Activated CD4-positive, alpha-beta T cell treated with anti-CD3 and anti-CD28 coated beads, Interleukin-2, amount 50 U/mL, for 1 hour (primary cell): ENCODE results near the gene FOXO6.

ENCODE experiments used
- DNase-seq: peaks from one replicate; pipeline ENCODE4 v3.0.0-alpha.2; 2020

FOXO6 gene

DNA sequence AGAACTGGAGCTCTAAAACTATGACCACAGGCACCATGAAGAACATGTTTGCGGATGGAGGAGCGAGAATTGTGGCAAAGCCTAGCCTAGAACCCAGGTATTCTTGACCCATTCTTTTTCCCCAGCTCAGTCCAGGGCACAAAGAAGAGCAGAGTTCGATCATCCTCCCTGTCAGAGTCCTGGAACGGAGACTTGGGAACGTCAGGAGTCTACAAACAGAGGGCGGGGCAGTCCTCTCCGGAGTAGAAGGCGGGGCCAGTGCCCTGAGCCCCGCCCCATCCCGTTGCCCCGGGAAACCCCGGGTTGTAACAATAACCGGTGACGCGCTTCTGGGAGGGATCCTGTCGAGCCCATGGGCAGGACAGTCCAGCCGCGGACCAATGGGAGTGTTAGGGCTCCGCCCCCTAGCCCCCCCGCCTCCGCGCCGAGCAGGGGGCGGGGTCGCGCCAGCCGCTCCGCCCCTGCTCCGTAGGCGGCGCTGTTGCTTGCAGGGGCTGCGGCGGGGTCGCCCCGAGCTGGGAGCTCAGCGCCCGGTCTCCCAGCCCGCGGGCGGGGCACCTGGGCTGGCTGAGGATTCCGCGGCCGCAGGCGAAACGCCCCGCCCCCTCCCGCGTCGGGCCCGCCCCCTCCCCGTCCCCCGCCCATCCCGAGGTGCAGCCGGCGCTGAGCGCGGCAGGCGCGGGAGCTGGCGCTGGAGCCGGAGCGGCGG is at the start of gene FOXO6:
TSS of gene FOXO6 (plus strand) at position 649 of the 709 bp plus-strand sequence.
- DNase-seq, result peak; percentile 93

DNA sequence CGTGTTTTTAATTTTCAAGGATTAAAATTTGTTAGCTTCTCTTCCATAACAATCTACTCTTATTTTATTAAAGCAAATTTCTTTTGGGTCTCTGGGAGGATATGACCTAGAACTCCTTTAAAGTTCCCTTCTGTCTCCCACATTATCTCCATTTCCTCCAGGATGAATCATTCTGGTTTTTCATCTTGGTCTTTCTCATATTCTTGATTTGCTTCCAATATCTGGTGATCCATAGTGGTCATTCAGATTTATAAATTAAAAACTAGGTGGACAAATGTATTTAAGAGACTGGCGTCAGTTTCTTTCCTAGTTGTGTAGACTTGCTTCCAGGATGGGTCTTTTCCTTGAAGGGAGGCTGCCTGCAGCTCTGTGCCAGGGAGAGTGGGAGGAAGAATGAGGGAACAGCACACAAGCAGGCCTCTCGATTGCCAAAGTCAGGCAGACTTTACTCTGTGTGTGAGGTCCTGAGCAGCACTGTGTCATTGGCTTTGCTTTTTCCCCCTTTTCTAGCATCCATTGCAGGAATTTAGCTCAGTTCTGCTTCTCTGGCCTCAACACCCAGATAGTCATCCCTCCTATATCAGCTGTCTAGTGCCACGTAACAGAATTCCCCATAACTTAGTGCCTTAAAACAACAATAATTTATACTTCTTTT is 48.1 kb upstream of the FOXO6 start:
- no peak for DNase-seq

- DNase-seq, result no peak
Measured at GRCh38 chr1:41313661-41314131, 47.5 kb upstream of the FOXO6 start.

DNA sequence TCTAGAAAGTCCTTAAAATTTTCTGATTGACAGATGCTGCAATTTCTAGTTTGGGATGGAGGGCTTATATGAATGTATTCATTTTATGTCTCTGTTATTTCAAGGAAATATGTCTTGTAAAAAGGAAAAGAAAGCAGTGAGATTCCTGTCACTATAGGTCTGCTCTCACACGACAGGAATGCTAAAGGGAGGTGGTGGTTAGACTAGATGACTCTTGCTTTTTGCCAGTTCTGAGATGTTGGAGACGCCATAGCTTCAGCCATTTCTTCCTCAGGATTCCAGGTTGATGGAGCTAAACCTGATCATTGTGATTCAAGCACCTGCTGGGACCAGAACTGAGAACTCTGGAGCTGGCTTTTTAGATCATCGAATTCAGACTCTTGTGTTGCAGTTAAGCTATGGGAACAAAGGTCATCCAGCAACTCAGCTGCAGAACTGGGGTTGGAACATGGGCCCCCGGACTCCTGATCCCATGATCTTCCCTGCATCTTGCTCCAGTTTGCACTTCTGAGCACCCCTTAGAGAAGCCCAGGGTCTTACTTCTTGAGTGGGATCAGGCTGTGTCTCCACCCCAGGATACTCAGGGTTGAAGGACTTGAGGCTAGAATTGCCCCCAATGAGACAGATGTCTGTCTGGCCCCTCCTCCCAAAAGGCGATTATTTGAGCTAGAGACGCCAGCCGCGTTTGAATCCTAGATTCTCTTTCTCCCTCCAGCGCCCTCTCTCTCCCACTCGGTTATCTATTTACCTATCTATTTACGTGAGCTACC is 46.7 kb upstream of the FOXO6 start:
- DNase-seq, result no peak

GRCh38 chr1:41315146-41315822 is 46.0 kb upstream of the FOXO6 start:
- DNase-seq, result no peak

GRCh38 chr1:41315871-41316270 is 45.4 kb upstream of the FOXO6 start:
- no peak for DNase-seq

DNA sequence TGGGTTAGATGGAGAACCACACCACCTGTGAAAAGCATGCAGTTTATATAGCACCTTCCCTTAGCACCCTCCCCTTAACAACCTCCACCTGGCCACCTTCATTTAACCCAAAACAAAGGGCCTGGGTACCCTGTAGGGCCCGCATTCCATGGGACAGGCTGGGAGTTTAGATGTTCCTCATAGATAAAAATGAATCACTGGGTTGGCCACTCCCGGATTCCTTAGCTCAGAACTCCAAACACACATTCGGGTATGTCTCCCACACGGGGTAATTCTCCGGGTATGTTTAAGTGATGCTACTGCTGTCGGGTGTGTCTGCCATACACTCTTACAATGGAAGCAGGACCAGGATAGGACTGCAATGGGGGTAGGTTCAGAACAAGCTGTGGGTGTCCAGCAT is 43.9 kb upstream of the FOXO6 start:
- DNase-seq, result no peak

DNA sequence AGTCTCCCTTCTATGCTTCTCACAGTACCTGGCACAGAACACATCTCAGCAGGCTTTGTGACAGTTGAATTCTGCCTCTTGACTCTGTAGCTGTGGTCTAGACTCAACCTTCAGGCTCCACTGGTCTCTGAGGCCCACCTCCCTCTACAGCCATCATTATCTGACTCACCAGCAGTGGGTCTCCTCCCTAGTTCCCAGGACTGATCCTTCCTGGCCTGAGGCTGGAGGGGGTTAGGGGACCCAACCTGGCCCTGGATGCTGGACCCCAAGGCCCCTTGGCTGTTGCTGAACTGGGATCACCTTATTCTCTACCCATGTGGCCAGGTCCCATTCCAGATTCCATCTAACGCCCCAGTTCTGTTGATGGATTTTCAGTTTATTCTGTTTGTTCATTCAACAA is 43.1 kb upstream of the FOXO6 start:
- DNase-seq, result no peak

- no peak for DNase-seq
Measured at GRCh38 chr1:41319106-41319755, 42.0 kb upstream of the FOXO6 start.

DNA sequence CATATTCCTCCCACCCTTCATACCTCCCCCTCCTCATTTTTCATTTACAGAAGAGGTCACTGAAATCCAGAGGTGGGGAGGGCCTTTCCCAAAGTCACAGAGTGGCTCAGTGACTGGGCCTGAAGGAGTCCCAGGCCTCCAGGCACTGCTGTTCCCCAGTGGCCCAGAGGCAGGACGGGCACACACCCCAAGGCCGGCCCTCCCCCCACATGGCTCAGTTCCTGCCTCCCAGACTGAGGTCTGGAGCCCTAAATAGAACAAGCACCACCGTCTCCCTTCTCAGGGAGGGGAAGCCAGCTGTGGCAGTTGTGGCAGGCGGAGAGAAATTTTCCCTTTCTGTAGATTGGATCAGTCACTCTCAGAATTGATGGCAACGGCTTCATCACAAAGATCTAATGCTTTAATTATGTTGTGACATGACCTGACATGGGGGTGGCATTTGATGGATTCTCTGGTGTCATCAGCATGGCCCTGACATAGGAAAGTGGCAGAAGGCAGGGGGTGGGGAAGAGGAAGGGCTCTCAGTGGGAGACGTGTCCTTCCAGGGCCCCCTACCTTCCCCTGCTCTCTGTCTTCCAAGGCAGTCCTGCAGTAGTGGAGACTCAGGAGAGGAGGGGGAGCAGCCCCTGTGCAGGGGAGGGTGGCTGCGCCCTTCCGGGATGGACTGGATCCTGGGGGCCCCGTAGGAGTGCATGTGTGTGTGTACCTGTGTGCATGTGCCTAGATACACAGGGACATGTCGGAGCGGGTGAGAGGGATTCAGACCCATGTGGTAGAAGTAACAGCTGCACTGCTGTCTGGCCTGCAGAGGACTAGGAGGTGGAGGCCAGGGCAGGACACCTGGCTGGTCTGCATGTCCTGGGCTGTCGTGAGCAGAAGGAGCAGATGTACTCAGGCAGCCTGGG is 41.2 kb upstream of the FOXO6 start:
- no peak for DNase-seq

DNA sequence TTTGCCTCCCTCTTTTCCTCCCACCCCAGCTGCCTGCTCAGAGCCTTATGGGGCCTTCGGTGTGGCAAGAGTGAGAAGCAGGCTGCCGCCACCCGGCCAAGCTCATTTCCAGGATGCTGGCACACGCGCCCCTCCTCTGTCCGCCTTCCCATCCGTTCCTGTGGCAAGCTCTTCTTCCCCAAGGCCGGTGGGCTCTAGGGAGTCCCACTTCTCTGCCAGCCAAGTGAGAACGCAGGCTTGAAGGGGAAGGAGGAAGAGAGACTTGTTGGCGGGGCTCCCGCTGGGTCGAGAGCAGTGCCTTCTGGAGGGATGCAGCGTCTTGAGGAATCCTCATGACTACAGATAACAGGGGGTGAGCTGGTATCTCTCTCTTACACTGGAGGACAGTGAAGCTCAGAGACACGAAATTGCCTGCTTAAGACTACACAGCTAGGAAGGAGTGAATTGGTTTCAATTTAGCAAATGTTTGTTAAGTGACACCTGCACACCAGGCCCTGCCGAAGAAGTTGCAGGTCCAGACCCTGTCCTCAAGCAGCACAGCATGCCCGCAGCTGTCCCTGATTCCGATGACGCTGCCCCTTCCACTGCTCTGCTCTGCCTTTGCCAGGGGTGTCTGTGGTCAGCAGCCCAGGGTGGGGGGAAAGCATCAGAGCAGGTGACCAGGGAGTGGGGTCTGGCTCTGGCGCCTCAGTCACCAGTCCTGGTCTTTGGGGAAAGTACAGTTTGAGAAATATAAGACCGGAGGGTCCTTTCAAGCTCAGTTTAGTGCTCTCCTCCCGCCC is 40.1 kb upstream of the FOXO6 start:
- no peak for DNase-seq

DNA sequence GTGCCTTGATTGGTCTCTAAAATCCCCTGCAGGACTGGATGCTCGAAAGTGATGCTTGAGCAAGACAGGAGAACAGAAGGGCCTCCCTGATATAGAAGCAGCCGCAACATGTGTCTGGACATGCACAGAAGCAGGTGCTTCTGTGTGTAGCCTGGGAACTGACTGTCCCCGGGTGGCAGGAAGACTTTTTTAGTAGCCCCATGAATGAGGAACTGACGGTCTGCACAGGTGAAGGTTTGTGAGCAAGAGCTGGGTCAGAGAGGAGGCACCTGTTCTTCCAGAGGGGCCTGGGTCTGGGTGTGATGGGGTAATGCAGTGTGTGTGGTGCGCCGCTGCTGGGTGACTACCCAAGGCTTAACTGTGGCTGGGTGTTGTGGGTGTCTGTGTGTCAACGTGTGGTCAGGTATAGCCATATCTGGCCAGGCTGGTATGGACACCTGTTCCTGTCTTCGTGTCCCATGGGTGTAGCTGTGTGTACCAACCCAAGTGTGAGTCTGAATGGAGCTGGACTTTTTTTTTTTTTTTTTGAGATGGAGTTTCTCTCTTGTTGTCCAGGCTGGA is 39.1 kb upstream of the FOXO6 start:
- DNase-seq, result no peak

DNA sequence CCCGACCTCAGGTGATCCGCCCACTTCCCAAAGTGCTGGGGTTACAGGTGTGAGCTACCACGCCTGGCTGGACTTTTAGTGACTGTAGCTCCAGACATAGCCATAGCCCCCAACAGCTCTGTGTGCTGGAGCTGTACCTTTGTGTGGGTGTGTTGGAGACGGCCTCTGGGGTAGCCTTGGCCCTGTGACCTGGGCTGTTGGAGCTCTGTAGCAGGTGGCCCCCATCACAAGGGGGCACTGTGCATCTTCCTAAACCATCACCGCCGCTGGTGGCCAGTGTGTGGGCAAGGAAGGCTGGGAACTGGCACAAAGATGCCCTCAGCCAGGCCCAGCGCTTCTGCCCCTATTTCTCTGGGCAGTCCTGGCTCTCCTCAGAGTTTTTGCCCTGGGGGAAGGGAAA is 38.4 kb upstream of the FOXO6 start:
- peak; percentile 9 for DNase-seq

- no peak for DNase-seq
Measured at GRCh38 chr1:41323243-41323642, 38.0 kb upstream of the FOXO6 start.

- no peak for DNase-seq
Measured at GRCh38 chr1:41325801-41326200, 35.4 kb upstream of the FOXO6 start.

GRCh38 chr1:41327383-41327999 is 33.7 kb upstream of the FOXO6 start:
- DNase-seq, result no peak

DNA sequence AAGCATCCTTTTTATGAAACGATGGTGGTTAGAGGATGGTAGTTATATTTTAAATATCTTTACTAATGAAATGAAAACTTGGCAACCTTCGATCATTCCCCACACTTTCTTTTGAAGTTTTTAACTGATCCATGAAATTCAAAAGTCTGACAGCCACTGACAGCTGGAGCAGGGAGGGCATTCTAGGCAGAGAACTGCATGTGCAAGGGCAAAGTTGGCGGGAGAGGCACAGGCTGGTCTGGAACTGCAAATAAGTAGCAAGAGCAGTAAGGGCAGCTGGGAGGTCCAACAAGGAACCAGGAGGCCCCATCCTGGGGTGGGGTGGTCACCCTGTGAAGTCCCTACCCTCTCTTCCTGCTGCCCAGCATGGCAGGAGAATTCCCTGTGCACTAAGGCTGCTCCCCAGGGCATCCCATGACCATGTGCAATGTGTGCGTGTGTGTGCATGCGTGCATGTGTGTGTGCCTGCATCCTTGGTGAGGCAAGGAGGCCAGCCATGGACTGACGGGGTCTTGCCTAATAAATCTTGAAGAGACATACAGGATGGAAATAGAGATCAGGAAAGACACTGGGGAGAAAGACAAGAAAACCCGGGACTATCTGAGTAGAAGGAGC is 33.1 kb upstream of the FOXO6 start:
- no peak for DNase-seq

GRCh38 chr1:41328780-41329640 is 32.2 kb upstream of the FOXO6 start:
- DNase-seq, result no peak
